Measurements from ENCODE around the gene TJP1. TPM values are rescaled to one million over a fixed set of nuclear protein-coding genes. Genes with fewer than 3 reads are reported as not detected.

The TJP1 gene
- total and polyA plus RNA-seq, 2 donors (not counting 1 experiment from before 2014, with no cell fraction given): 0.10 TPM; not detected in 1

- Histone ChIP-seq H2AFZ (ENCODE audit: insufficient read depth, low read depth, low read length, poor library complexity, severe bottlenecking) (no peak overlapping the region), H3K4me3 (ENCODE audit: control extremely low read depth in 1 of 5, extremely low read depth in 1 of 5, insufficient read depth in 1 of 5, low read depth in 2 of 5, low read length in 4 of 5) (no peak overlapping the region), H3K4me1 (ENCODE audit: control insufficient read depth in 2 of 2, insufficient read depth in 2 of 2, low read length in 2 of 2) (no peaks in the 10 kb centered on the region), H3K27ac (ENCODE audit: low read length in 2 of 2) (no peak overlapping the region), H3K9ac (ENCODE audit: low read length) (no peak overlapping the region), H3K36me3 (replicated peaks in 1 of 2; ENCODE audit: control extremely low read depth in 1 of 2, control insufficient read depth in 1 of 2, extremely low read depth in 1 of 2, insufficient read depth in 2 of 2, low read length in 1 of 2) (no peaks in the 10 kb centered on the region), H3K27me3 (replicated peaks in 1 of 4; ENCODE audit: control extremely low read depth in 1 of 4, control insufficient read depth in 3 of 4, insufficient read depth in 4 of 4, low read length in 3 of 4) (no peaks in the 10 kb centered on the region), H3K9me3 (ENCODE audit: control extremely low read depth in 1 of 3, control insufficient read depth in 2 of 3, insufficient read depth in 1 of 3, low read length in 2 of 3) (no peaks in the 10 kb centered on the region), H4K20me1 (ENCODE audit: control insufficient read depth, insufficient read depth, low read length, poor library complexity, severe bottlenecking) (no peaks in the 10 kb centered on the region), H3K4me2 (replicated peaks; ENCODE audit: low read depth, low read length, poor library complexity, severe bottlenecking) (no peak overlapping the region), H3K79me2 (ENCODE audit: control insufficient read depth, insufficient read depth, low read length) (no peaks in the 10 kb centered on the region)
- WGBS (ENCODE audit: insufficient coverage): no CpG with 5 or more reads among the region's 3 CpGs
- no peak for TF ChIP-seq EZH2 (IDR thresholded peaks at IDR 0.05; ENCODE audit: borderline replicate concordance, insufficient read depth, low read depth, low read length, poor library complexity, severe bottlenecking)
- TF ChIP-seq CTCF (IDR thresholded peaks at IDR 0.05): no peak
- Mint-ChIP-seq H3K27ac (no peak overlapping the region), H3K4me1 (no peaks in the 10 kb centered on the region), H3K4me3 (no peak overlapping the region), H3K27me3 (no peaks in the 10 kb centered on the region), H3K9me3 (ENCODE audit: insufficient read depth) (no peaks in the 10 kb centered on the region)
- POLR2A ChIA-PET: no interaction called here
- no peak for ATAC-seq (ENCODE audit: low read depth)
- intact Hi-C loops (cut with micrococcal nuclease): no loop called here
- CTCF ChIA-PET: no interaction called here
- no peak for DNase-seq
These were observed 78.8 kb downstream of the TJP1 start for GRCh38 chr15:29743475-29743874.

- DNase-seq: no peak
- intact Hi-C loops (cut with micrococcal nuclease): no loop called here
- H4K20me1 ChIP-seq (ENCODE audit: control insufficient read depth, insufficient read depth, low read length, poor library complexity, severe bottlenecking): no peaks in the 10 kb centered on the region
- no peak overlapping the region for H3K9ac ChIP-seq (ENCODE audit: low read length)
- H3K79me2 ChIP-seq (ENCODE audit: control insufficient read depth, insufficient read depth, low read length): no peaks in the 10 kb centered on the region
- H3K27ac ChIP-seq (ENCODE audit: low read length in 2 of 2): no peak overlapping the region
- no peak overlapping the region for H3K4me3 Mint-ChIP-seq
- no peak for ATAC-seq (ENCODE audit: low read depth)
- ChIA-PET CTCF (no interaction called here), POLR2A (no interaction called here)
- WGBS (ENCODE audit: insufficient coverage): no CpG with 5 or more reads among the region's 1 CpG
- no peaks in the 10 kb centered on the region for H3K4me1 Mint-ChIP-seq
- H3K4me2 ChIP-seq (replicated peaks; ENCODE audit: low read depth, low read length, poor library complexity, severe bottlenecking): no peak overlapping the region
- H3K36me3 ChIP-seq (replicated peaks in 1 of 2; ENCODE audit: control extremely low read depth in 1 of 2, control insufficient read depth in 1 of 2, extremely low read depth in 1 of 2, insufficient read depth in 2 of 2, low read length in 1 of 2): no peaks in the 10 kb centered on the region
- H3K27me3 ChIP-seq (replicated peaks in 1 of 4; ENCODE audit: control extremely low read depth in 1 of 4, control insufficient read depth in 3 of 4, insufficient read depth in 4 of 4, low read length in 3 of 4): no peaks in the 10 kb centered on the region
- H3K4me3 ChIP-seq (ENCODE audit: control extremely low read depth in 1 of 5, extremely low read depth in 1 of 5, insufficient read depth in 1 of 5, low read depth in 2 of 5, low read length in 4 of 5): no peak overlapping the region
- H3K27ac Mint-ChIP-seq: no peak overlapping the region
- H3K27me3 Mint-ChIP-seq: peaks cover 3% of the 10 kb centered on the region
- no peaks in the 10 kb centered on the region for H3K4me1 ChIP-seq (ENCODE audit: control insufficient read depth in 2 of 2, insufficient read depth in 2 of 2, low read length in 2 of 2)
- no peaks in the 10 kb centered on the region for H3K9me3 ChIP-seq (ENCODE audit: control extremely low read depth in 1 of 3, control insufficient read depth in 2 of 3, insufficient read depth in 1 of 3, low read length in 2 of 3)
- TF ChIP-seq EZH2 (IDR thresholded peaks at IDR 0.05; ENCODE audit: borderline replicate concordance, insufficient read depth, low read depth, low read length, poor library complexity, severe bottlenecking) (no peak), CTCF (IDR thresholded peaks at IDR 0.05) (peak; percentile 12)
- H3K9me3 Mint-ChIP-seq (ENCODE audit: insufficient read depth): no peaks in the 10 kb centered on the region
- no peak overlapping the region for H2AFZ ChIP-seq (ENCODE audit: insufficient read depth, low read depth, low read length, poor library complexity, severe bottlenecking)
These were observed 81.5 kb downstream of the TJP1 start for GRCh38 chr15:29740692-29741311.

All from B cell (primary cell).